HEK293 (cell line): Measurements from ENCODE around the gene KANK4.

Experiments used
- PRDM1 ChIP-seq: fragments of 450-650 bp; formaldehyde crosslinking; IDR thresholded peaks from 2 replicates; pipeline ENCODE4; 2016; ENCODE audit warnings: missing biosample characterization, missing genetic modification characterization
- WT1 ChIP-seq: fragments of 450-650 bp; formaldehyde crosslinking; IDR thresholded peaks from 2 replicates; pipeline ENCODE4 v1.5.1; 2016; ENCODE audit warnings: missing biosample characterization, missing genetic modification characterization
- ZBTB17 ChIP-seq: fragments of 450-650 bp; formaldehyde crosslinking; IDR thresholded peaks from 2 replicates; pipeline ENCODE4 v1.5.1; 2016; ENCODE audit warnings: missing biosample characterization, missing genetic modification characterization
- ZBTB21 ChIP-seq: fragments of 450-650 bp; formaldehyde crosslinking; IDR thresholded peaks from 2 replicates; pipeline ENCODE4 v1.5.1; 2017; ENCODE audit warnings: missing biosample characterization, missing genetic modification characterization
- ZBTB7A ChIP-seq: fragments of 450-650 bp; formaldehyde crosslinking; IDR thresholded peaks from 2 replicates; pipeline ENCODE4 v1.5.1; 2016; ENCODE audit warnings: low read depth, missing biosample characterization, missing genetic modification characterization
- ZFHX2 ChIP-seq: fragments of 450-650 bp; formaldehyde crosslinking; conservative IDR thresholded peaks from 2 replicates; pipeline ENCODE4 v1.5.1; 2016; ENCODE audit warnings: missing biosample characterization, missing genetic modification characterization
- ZNF133 ChIP-seq: fragments of 450-650 bp; formaldehyde crosslinking; IDR thresholded peaks from 2 replicates; pipeline ENCODE4 v1.5.1; 2016; ENCODE audit warnings: missing biosample characterization, missing genetic modification characterization
- ZNF266 ChIP-seq: fragments of 450-650 bp; formaldehyde crosslinking; IDR thresholded peaks from 2 replicates; pipeline ENCODE4 v1.5.1; 2016; ENCODE audit warnings: missing biosample characterization, missing genetic modification characterization, low read depth
- ZNF530 ChIP-seq: fragments of 450-650 bp; formaldehyde crosslinking; IDR thresholded peaks from 2 replicates; pipeline ENCODE4 v1.5.1; 2016; ENCODE audit warnings: low read depth, missing biosample characterization, missing genetic modification characterization
- ZNF558 ChIP-seq: fragments of 450-650 bp; formaldehyde crosslinking; IDR thresholded peaks from 2 replicates; pipeline ENCODE4 v1.5.1; 2016; ENCODE audit warnings: missing biosample characterization, missing genetic modification characterization
- ZNF621 ChIP-seq: fragments of 450-650 bp; formaldehyde crosslinking; IDR thresholded peaks from 2 replicates; pipeline ENCODE4 v1.5.1; 2017; ENCODE audit warnings: missing biosample characterization, missing genetic modification characterization
- ZNF626 ChIP-seq: fragments of 450-650 bp; sonication (Bioruptor Pico); formaldehyde crosslinking; IDR thresholded peaks from 2 replicates; pipeline ENCODE4 v1.5.1; 2018; ENCODE audit warnings: missing biosample characterization, missing genetic modification characterization, inconsistent platforms
- ZNF658 ChIP-seq: fragments of 450-650 bp; formaldehyde crosslinking; IDR thresholded peaks from 2 replicates; pipeline ENCODE4; 2016; ENCODE audit warnings: missing biosample characterization, missing genetic modification characterization
- ZNF670 ChIP-seq: fragments of 450-650 bp; formaldehyde crosslinking; IDR thresholded peaks from 2 replicates; pipeline ENCODE4 v1.5.1; 2016; ENCODE audit warnings: missing biosample characterization, missing genetic modification characterization, low read depth
- ZNF677 ChIP-seq: fragments of 450-650 bp; IDR thresholded peaks from 2 replicates; pipeline ENCODE4 v1.5.0; 2018; ENCODE audit warnings: missing biosample characterization, mild to moderate bottlenecking, missing genetic modification characterization, moderate library complexity
- ZSCAN23 ChIP-seq: fragments of 450-650 bp; formaldehyde crosslinking; IDR thresholded peaks from 2 replicates; pipeline ENCODE4 v1.5.1; 2016; ENCODE audit warnings: missing biosample characterization, missing genetic modification characterization
- TF ChIP-seq, protein P1 (sequence below): fragments of 450-650 bp; formaldehyde crosslinking; IDR thresholded peaks from 2 replicates; pipeline ENCODE4 v1.5.1; 2016; ENCODE audit warnings: missing biosample characterization, missing genetic modification characterization
- TF ChIP-seq, protein P2 (sequence below): sonication (generic); formaldehyde crosslinking; IDR thresholded peaks from 2 replicates; pipeline ENCODE4 v1.8.1; 2022; ENCODE audit warnings: mild to moderate bottlenecking, moderate library complexity, missing genetic modification reagents
- TF ChIP-seq, protein P3 (sequence below): fragments of 450-650 bp; formaldehyde crosslinking; IDR thresholded peaks from 2 replicates; pipeline ENCODE4 v1.5.1; 2016; ENCODE audit warnings: missing biosample characterization, missing genetic modification characterization, borderline replicate concordance
- TF ChIP-seq, protein P4 (sequence below): fragments of 450-650 bp; formaldehyde crosslinking; IDR thresholded peaks from 2 replicates; pipeline ENCODE4 v1.5.1; 2017; ENCODE audit warnings: missing biosample characterization, mild to moderate bottlenecking, missing genetic modification characterization, moderate library complexity

KANK4 gene

DNA sequence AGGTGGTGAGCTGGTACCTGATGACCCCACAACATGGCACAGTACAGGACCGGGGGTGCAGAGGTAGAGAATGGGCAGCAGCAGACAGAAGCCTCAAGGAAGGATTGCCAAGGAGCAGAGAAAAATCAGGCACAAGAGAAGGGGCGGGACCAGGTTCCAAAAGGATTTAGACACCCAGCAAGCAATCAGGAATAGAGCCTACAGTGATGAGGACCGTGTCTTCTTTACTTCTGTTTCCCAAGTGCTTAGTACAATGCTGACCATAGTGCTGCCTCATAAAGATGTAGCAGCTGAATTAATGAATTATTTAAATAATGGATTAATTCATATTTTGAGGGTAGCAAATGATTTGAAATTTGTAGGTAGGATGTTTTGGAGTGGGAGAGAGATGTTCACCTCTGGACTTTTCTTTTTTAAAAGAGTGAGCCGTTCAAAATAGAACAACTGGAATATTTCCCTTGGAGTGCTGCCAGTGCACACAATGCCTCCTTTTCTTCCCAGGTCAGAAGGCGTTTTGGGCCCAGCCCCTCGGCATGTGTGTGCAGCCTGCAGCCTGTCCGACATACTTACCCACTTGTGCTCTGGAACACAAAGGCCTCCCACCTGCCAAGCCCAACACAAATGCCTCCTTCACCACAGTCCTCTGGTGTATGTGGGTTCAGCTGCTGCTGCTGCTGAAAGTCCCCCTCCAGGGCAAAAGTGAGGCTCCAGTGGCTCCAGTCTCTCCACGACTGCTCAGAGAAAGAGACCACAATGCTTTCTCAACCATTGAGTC is 19.6 kb downstream of the KANK4 start (continued):
- peak; percentile 64 for TF ChIP-seq WT1 (tag by site-specific recombination)
- TF ChIP-seq ZNF658: no peak
- no peak for TF ChIP-seq ZNF558 (tag by site-specific recombination)
- TF ChIP-seq ZNF266: no peak
- TF ChIP-seq, protein P1, sequence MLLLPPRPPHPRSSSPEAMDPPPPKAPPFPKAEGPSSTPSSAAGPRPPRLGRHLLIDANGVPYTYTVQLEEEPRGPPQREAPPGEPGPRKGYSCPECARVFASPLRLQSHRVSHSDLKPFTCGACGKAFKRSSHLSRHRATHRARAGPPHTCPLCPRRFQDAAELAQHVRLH (tag by site-specific recombination): no peak
- no peak for TF ChIP-seq ZNF621
- TF ChIP-seq, protein P2, sequence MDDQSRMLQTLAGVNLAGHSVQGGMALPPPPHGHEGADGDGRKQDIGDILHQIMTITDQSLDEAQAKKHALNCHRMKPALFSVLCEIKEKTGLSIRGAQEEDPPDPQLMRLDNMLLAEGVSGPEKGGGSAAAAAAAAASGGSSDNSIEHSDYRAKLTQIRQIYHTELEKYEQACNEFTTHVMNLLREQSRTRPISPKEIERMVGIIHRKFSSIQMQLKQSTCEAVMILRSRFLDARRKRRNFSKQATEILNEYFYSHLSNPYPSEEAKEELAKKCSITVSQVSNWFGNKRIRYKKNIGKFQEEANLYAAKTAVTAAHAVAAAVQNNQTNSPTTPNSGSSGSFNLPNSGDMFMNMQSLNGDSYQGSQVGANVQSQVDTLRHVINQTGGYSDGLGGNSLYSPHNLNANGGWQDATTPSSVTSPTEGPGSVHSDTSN (CRISPR knock-in tag): no peak
- no peak for TF ChIP-seq PRDM1 (tag by site-specific recombination)
- TF ChIP-seq ZSCAN23 (tag by site-specific recombination): no peak
- no peak for TF ChIP-seq ZNF133 (tag by site-specific recombination)
- TF ChIP-seq ZNF530 (tag by site-specific recombination): no peak
- TF ChIP-seq, protein P3, sequence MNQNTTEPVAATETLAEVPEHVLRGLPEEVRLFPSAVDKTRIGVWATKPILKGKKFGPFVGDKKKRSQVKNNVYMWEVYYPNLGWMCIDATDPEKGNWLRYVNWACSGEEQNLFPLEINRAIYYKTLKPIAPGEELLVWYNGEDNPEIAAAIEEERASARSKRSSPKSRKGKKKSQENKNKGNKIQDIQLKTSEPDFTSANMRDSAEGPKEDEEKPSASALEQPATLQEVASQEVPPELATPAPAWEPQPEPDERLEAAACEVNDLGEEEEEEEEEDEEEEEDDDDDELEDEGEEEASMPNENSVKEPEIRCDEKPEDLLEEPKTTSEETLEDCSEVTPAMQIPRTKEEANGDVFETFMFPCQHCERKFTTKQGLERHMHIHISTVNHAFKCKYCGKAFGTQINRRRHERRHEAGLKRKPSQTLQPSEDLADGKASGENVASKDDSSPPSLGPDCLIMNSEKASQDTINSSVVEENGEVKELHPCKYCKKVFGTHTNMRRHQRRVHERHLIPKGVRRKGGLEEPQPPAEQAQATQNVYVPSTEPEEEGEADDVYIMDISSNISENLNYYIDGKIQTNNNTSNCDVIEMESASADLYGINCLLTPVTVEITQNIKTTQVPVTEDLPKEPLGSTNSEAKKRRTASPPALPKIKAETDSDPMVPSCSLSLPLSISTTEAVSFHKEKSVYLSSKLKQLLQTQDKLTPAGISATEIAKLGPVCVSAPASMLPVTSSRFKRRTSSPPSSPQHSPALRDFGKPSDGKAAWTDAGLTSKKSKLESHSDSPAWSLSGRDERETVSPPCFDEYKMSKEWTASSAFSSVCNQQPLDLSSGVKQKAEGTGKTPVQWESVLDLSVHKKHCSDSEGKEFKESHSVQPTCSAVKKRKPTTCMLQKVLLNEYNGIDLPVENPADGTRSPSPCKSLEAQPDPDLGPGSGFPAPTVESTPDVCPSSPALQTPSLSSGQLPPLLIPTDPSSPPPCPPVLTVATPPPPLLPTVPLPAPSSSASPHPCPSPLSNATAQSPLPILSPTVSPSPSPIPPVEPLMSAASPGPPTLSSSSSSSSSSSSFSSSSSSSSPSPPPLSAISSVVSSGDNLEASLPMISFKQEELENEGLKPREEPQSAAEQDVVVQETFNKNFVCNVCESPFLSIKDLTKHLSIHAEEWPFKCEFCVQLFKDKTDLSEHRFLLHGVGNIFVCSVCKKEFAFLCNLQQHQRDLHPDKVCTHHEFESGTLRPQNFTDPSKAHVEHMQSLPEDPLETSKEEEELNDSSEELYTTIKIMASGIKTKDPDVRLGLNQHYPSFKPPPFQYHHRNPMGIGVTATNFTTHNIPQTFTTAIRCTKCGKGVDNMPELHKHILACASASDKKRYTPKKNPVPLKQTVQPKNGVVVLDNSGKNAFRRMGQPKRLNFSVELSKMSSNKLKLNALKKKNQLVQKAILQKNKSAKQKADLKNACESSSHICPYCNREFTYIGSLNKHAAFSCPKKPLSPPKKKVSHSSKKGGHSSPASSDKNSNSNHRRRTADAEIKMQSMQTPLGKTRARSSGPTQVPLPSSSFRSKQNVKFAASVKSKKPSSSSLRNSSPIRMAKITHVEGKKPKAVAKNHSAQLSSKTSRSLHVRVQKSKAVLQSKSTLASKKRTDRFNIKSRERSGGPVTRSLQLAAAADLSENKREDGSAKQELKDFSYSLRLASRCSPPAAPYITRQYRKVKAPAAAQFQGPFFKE (tag by site-specific recombination): no peak
- no peak for TF ChIP-seq ZBTB21
- no peak for TF ChIP-seq ZNF677 (tag by site-specific recombination)
- no peak for TF ChIP-seq ZBTB7A (tag by site-specific recombination)
- TF ChIP-seq, protein P4, sequence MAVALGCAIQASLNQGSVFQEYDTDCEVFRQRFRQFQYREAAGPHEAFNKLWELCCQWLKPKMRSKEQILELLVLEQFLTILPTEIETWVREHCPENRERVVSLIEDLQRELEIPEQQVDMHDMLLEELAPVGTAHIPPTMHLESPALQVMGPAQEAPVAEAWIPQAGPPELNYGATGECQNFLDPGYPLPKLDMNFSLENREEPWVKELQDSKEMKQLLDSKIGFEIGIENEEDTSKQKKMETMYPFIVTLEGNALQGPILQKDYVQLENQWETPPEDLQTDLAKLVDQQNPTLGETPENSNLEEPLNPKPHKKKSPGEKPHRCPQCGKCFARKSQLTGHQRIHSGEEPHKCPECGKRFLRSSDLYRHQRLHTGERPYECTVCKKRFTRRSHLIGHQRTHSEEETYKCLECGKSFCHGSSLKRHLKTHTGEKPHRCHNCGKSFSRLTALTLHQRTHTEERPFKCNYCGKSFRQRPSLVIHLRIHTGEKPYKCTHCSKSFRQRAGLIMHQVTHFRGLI (tag by site-specific recombination): peak; percentile 87
- 0 out of 2 replicates have a peak, but pooled peaks have one; percentile 42 for TF ChIP-seq ZBTB17 (tag by site-specific recombination)
- TF ChIP-seq ZNF670 (tag by site-specific recombination): no peak
- TF ChIP-seq ZNF626 (tag by site-specific recombination): no peak
- peak; percentile 37; the same call in 1 of the 2 replicates for TF ChIP-seq ZFHX2
